ENCODE measurements around the gene GPR33. TPM values are rescaled to one million over a fixed set of nuclear protein-coding genes. Genes with fewer than 3 reads are reported as not detected.

Gene GPR33
- total RNA-seq, 1 experiment from 2014 or later: not detected

- Histone ChIP-seq H3K27me3 (replicated peaks; ENCODE audit: control insufficient read depth, insufficient read depth, low read length) (no peaks in the 10 kb centered on the region), H3K36me3 (ENCODE audit: control insufficient read depth, insufficient read depth, low read length) (no peaks in the 10 kb centered on the region), H3K4me1 (no peaks in the 10 kb centered on the region), H3K4me3 (ENCODE audit: low read depth, low read length) (no peak overlapping the region), H3K9me3 (no peaks in the 10 kb centered on the region)
- intact Hi-C loops (cut with micrococcal nuclease; ENCODE audit: unreplicated experiment): no loop called here
- ChIA-PET CTCF (no interaction called here), POLR2A (no interaction called here)
- no peak overlapping the region for H3K4me3 Mint-ChIP-seq (ENCODE audit: unreplicated experiment)
- no peaks in the 10 kb centered on the region for H3K9me3 Mint-ChIP-seq (ENCODE audit: unreplicated experiment)
- DNase-seq: no peak
- H3K36me3 Mint-ChIP-seq (ENCODE audit: insufficient read depth, unreplicated experiment): peaks cover 5% of the 10 kb centered on the region
- no peak for TF ChIP-seq CTCF (IDR thresholded peaks at IDR 0.05; ENCODE audit: insufficient read depth in 1 of 2, low read depth in 1 of 2, low read length in 1 of 2, severe bottlenecking in 1 of 2, unreplicated experiment in 1 of 2)
- BruUV-seq (replicated peaks): no TSS peak
- peaks cover 3% of the 10 kb centered on the region for H3K27me3 Mint-ChIP-seq (ENCODE audit: insufficient read depth, unreplicated experiment)
- H3K27ac Mint-ChIP-seq (ENCODE audit: unreplicated experiment): no peak overlapping the region
- H3K4me1 Mint-ChIP-seq (ENCODE audit: low read depth, unreplicated experiment): no peaks in the 10 kb centered on the region
Measured at GRCh38 chr14:31480156-31480555, 7.7 kb downstream of the GPR33 start.

GRCh38 chr14:31479027-31479426, 8.8 kb downstream of the GPR33 start:
- CTCF ChIA-PET: no interaction called here
- no peak for TF ChIP-seq CTCF (IDR thresholded peaks at IDR 0.05; ENCODE audit: insufficient read depth in 1 of 2, low read depth in 1 of 2, low read length in 1 of 2, severe bottlenecking in 1 of 2, unreplicated experiment in 1 of 2)

GRCh38 chr14:31477248-31477647, 10.6 kb downstream of the GPR33 start:
- POLR2A ChIA-PET: no interaction called here
- intact Hi-C loops (cut with micrococcal nuclease; ENCODE audit: unreplicated experiment): no loop called here

More at GRCh38 chr14:31479027-31479426, 8.8 kb downstream of the GPR33 start:
- H3K27me3 ChIP-seq (replicated peaks; ENCODE audit: control insufficient read depth, insufficient read depth, low read length): no peaks in the 10 kb centered on the region
- H3K4me1 Mint-ChIP-seq (ENCODE audit: low read depth, unreplicated experiment): no peaks in the 10 kb centered on the region
- no peaks in the 10 kb centered on the region for H3K36me3 ChIP-seq (ENCODE audit: control insufficient read depth, insufficient read depth, low read length)
- POLR2A ChIA-PET: no interaction called here
- no peaks in the 10 kb centered on the region for H3K9me3 ChIP-seq
- H3K4me1 ChIP-seq: no peaks in the 10 kb centered on the region
- H3K27me3 Mint-ChIP-seq (ENCODE audit: insufficient read depth, unreplicated experiment): peaks cover 3% of the 10 kb centered on the region
- peaks cover 4% of the 10 kb centered on the region for H3K9me3 Mint-ChIP-seq (ENCODE audit: unreplicated experiment)
- H3K27ac Mint-ChIP-seq (ENCODE audit: unreplicated experiment): no peak overlapping the region
- H3K36me3 Mint-ChIP-seq (ENCODE audit: insufficient read depth, unreplicated experiment): peaks cover 5% of the 10 kb centered on the region
- DNase-seq: no peak
- no peak overlapping the region for H3K4me3 ChIP-seq (ENCODE audit: low read depth, low read length)
- no peak overlapping the region for H3K4me3 Mint-ChIP-seq (ENCODE audit: unreplicated experiment)
- no TSS peak for BruUV-seq (replicated peaks)
- intact Hi-C loops (cut with micrococcal nuclease; ENCODE audit: unreplicated experiment): no loop called here

More at GRCh38 chr14:31477248-31477647, 10.6 kb downstream of the GPR33 start:
- Mint-ChIP-seq H3K27ac (ENCODE audit: unreplicated experiment) (no peak overlapping the region), H3K4me3 (ENCODE audit: unreplicated experiment) (no peak overlapping the region), H3K27me3 (ENCODE audit: insufficient read depth, unreplicated experiment) (peaks cover 3% of the 10 kb centered on the region), H3K9me3 (ENCODE audit: unreplicated experiment) (peaks cover 9% of the 10 kb centered on the region), H3K4me1 (ENCODE audit: low read depth, unreplicated experiment) (no peaks in the 10 kb centered on the region), H3K36me3 (ENCODE audit: insufficient read depth, unreplicated experiment) (no peaks in the 10 kb centered on the region)
- BruUV-seq (replicated peaks): no TSS peak
- no peak for TF ChIP-seq CTCF (IDR thresholded peaks at IDR 0.05; ENCODE audit: insufficient read depth in 1 of 2, low read depth in 1 of 2, low read length in 1 of 2, severe bottlenecking in 1 of 2, unreplicated experiment in 1 of 2)
- Histone ChIP-seq H3K27me3 (replicated peaks; ENCODE audit: control insufficient read depth, insufficient read depth, low read length) (no peaks in the 10 kb centered on the region), H3K36me3 (ENCODE audit: control insufficient read depth, insufficient read depth, low read length) (no peaks in the 10 kb centered on the region), H3K4me1 (no peaks in the 10 kb centered on the region), H3K9me3 (no peaks in the 10 kb centered on the region), H3K4me3 (ENCODE audit: low read depth, low read length) (no peak overlapping the region)
- no peak for DNase-seq
- CTCF ChIA-PET: no interaction called here
